ENCODE measurements around the gene PRKAG3.

PRKAG3 gene

GRCh38 chr2:218786133-218786532 lies 45.5 kb downstream of the PRKAG3 start:
- no peak for TF ChIP-seq CTCF (IDR thresholded peaks at IDR 0.05; ENCODE audit: low read depth, low read length, missing control alignments)
- DNase-seq (ENCODE audit: low read depth): no peak
- H3K4me3 ChIP-seq (ENCODE audit: low read depth, low read length): no peak overlapping the region

- no peak overlapping the region for H3K4me3 ChIP-seq (ENCODE audit: low read depth, low read length)
- TF ChIP-seq CTCF (IDR thresholded peaks at IDR 0.05; ENCODE audit: low read depth, low read length, missing control alignments): no peak
- DNase-seq (ENCODE audit: low read depth): no peak
These were observed 46.5 kb downstream of the PRKAG3 start for GRCh38 chr2:218785103-218785502.

- no peak overlapping the region for H3K4me3 ChIP-seq (ENCODE audit: low read depth, low read length)
- no peak for DNase-seq (ENCODE audit: low read depth)
- TF ChIP-seq CTCF (IDR thresholded peaks at IDR 0.05; ENCODE audit: low read depth, low read length, missing control alignments): no peak
These were observed 47.9 kb downstream of the PRKAG3 start for GRCh38 chr2:218783688-218784087.

GRCh38 chr2:218782528-218782844 lies 49.1 kb downstream of the PRKAG3 start:
- DNase-seq (ENCODE audit: low read depth): no peak
- no peak for TF ChIP-seq CTCF (IDR thresholded peaks at IDR 0.05; ENCODE audit: low read depth, low read length, missing control alignments)
- no peak overlapping the region for H3K4me3 ChIP-seq (ENCODE audit: low read depth, low read length)

- H3K4me3 ChIP-seq (ENCODE audit: low read depth, low read length): no peak within 1 kb of the TSS
- DNase-seq (ENCODE audit: low read depth): no peak
- TF ChIP-seq CTCF (IDR thresholded peaks at IDR 0.05; ENCODE audit: low read depth, low read length, missing control alignments): no peak
These were observed 49.7 kb downstream of the PRKAG3 start, which contains the start of gene CYP27A1 for GRCh38 chr2:218781691-218782527. Gene CYP27A1 (plus strand): TSS chr2:218782147. CDS start chr2:218782183, 36 bp downstream.

GRCh38 chr2:218780851-218781690 lies 50.5 kb downstream of the PRKAG3 start:
- no peak for DNase-seq (ENCODE audit: low read depth)
- H3K4me3 ChIP-seq (ENCODE audit: low read depth, low read length): no peak overlapping the region
- no peak for TF ChIP-seq CTCF (IDR thresholded peaks at IDR 0.05; ENCODE audit: low read depth, low read length, missing control alignments)
